Body of pancreas (tissue), 4 donors: ENCODE data around the gene LPCAT1.

ENCODE experiments used
- POLR2A ChIP-seq, 3 donors: fragments of 450-650 bp; IDR thresholded peaks; one replicate each; pipeline ENCODE4 v1.6.1; 2016; ENCODE audit warnings: antibody characterized with exemption in 3 of 3, mild to moderate bottlenecking in 2 of 3
- TF ChIP-seq, protein P1 (sequence below), 7 experiments: fragments of 450-650 bp in 4 of 7; fragments of 200-600 bp in 3 of 7; sonication (generic) in 3 of 7; IDR thresholded peaks; one replicate each; pipeline ENCODE4 v1.5.1; 2016 to 2019; ENCODE audit warnings: antibody characterized with exemption in 7 of 7

DNA sequence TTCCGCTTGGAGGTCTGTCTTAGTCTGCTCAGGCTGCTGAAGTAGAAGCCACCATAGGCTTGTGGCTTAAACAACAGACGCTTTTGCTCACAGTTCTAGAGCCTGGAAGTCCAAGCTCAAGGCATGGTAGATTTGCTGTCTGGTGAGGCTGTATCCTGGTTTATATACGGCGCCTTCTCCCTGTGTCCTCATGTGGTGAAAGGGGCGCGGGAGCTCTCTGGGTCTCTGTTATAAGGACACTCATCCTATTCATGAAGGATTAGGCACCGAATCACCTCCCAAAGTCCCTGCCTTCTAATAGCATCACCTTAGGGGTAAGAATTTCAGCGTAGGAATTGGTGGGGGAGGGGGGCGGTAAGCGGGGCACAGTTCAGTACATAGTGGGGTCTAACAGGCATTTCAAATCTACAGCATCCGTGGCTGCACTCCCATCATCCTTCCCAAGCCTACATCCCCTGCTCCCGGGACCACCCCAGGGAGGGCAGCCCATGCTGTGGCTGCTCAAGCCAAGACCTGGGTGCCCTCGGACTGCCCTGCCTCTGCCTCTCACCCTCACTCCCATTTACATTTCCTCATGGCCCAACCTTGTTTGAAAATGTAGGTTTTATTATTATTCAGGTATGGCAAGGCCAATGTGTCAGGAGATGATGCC is 15.1 kb upstream of the LPCAT1 start:
- TF ChIP-seq, protein P1, sequence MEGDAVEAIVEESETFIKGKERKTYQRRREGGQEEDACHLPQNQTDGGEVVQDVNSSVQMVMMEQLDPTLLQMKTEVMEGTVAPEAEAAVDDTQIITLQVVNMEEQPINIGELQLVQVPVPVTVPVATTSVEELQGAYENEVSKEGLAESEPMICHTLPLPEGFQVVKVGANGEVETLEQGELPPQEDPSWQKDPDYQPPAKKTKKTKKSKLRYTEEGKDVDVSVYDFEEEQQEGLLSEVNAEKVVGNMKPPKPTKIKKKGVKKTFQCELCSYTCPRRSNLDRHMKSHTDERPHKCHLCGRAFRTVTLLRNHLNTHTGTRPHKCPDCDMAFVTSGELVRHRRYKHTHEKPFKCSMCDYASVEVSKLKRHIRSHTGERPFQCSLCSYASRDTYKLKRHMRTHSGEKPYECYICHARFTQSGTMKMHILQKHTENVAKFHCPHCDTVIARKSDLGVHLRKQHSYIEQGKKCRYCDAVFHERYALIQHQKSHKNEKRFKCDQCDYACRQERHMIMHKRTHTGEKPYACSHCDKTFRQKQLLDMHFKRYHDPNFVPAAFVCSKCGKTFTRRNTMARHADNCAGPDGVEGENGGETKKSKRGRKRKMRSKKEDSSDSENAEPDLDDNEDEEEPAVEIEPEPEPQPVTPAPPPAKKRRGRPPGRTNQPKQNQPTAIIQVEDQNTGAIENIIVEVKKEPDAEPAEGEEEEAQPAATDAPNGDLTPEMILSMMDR (IDR thresholded peaks at IDR 0.05), result no peak
- no peak for TF ChIP-seq POLR2A (IDR thresholded peaks at IDR 0.05)
